ENCODE results near the gene PTRH1. TPM values are rescaled to one million over a fixed set of nuclear protein-coding genes. Genes with fewer than 3 reads are reported as not detected.
"Not testable (repeated sequence)": the region's sequence is repeated elsewhere in the genome, so short reads cannot be mapped to it uniquely, and the experiment has no call there.

Gene PTRH1, protein sequence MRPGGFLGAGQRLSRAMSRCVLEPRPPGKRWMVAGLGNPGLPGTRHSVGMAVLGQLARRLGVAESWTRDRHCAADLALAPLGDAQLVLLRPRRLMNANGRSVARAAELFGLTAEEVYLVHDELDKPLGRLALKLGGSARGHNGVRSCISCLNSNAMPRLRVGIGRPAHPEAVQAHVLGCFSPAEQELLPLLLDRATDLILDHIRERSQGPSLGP
- 1 to 10 TPM; 8.8 to 8.9 TPM for total RNA-seq
- polyA plus RNA-seq = 10 to 100 TPM; 26.2 to 37.7 (median 30.9) TPM
- total RNA-seq = 3.4 to 12.8 (median 5.6) reads per million in 6 experiments

DNA sequence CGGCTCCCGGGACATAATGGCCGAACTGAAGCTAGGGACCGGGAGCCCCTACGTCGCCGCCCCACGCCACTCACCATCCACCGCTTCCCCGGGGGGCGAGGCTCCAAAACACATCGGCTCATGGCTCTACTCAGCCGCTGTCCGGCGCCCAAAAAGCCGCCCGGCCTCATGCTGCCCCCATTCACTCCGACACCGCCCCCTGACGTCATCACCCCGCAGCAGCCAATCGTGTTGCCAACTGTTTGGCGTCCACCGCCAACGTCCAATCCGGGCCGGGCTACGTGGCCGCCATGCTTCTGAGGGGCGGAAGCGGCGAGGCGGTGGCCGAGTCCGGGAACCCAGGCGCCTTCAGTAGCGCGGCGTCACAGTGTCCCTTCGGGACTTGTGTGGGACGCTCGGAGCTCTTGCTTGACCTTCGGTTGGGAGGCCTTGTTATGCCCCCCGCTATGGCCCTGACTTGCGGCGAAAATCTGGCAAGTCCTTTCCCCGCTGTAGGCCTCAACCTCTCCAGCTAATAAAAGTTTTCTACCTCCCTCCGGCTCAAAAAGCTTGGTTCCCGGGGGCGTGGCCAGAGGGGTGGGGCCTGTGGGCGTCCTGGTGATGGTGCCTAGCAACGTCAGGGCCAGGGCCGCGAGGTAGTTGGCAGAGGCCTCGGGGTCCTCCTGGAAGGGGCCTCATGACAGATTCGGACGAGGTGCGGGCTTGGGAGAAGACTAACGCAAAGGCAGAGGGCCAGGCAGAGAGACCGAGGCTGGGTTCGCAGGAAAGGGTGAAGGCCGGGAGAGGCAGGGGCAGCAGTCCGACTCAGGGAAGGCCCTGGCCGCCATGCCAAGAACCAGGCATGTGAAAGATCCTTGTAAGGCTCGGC lies at the start of gene PTRH1, which contains the start of gene TTC16:
Gene PTRH1 (minus strand): TSS at position 194 of the 868 bp plus-strand sequence. CDS start 24 bp downstream, at position 170.
Gene TTC16 (plus strand): TSS at position 610 of the 868 bp plus-strand sequence. CDS start 67 bp downstream, at position 677.
- peak; percentile 93 to 98 (median 96) for DNase-seq
- H3K4me1 Mint-ChIP-seq = peaks cover 20 to 54% (median 41%) of the 10 kb centered on the region in 4 donors
- no peaks in the 10 kb centered on the region for H3K9me3 Mint-ChIP-seq
- peak within 1 kb of the TSS; percentile 90 to 100 (median 99) for H3K4me3 Mint-ChIP-seq
- no peaks in the 10 kb centered on the region for H3K27me3 Mint-ChIP-seq
- H3K27ac Mint-ChIP-seq = peak within 1 kb of the TSS; percentile 95 to 99 (median 98)
- POLR2A ChIA-PET = interaction anchor here (0.5 to 3.3 kb wide), 9 partner anchors 9 to 183 kb away, joined by 3 to 19 read pairs (median 4); partner anchors contain the start of genes CDK9, CFAP157 and TOR2A
- ATAC-seq = peak; percentile 94
- no peaks in the 10 kb centered on the region for H3K36me3 Mint-ChIP-seq

DNA sequence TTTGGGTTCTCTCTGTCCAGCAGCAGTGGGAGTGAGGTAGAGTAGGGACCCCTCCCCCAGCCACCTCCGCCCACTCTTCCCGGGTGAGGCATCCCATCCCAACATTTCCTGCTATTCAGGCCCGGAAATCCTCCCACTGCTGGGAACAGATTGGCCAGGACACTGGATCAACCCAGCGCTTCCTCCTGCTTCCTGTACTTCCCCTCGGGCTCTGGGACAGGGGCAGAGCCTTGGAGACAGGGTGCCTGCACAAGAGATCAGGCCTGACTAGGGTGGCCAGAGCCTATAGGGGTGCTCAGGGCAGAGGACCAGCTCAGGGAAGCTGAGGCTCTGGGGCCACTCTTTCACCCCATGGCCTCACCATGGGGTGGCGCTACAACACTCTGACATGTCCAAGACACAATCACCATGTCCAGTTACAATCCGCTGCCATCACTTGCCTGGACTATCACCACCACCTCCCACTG lies 48.5 kb upstream of the PTRH1 start:
- Mint-ChIP-seq H3K4me1 (peaks cover 38 to 73% (median 70%) of the 10 kb centered on the region in 4 donors), H3K36me3 (peaks cover 0 to 55% (median 11%) of the 10 kb centered on the region in 3 donors), H3K4me3 (peak overlapping the region in 1 of 10 donors; percentile 5), H3K9me3 (no peaks in the 10 kb centered on the region), H3K27ac (peak overlapping the region in 8 of 10 donors; percentile 41 to 85 (median 72)), H3K27me3 (no peaks in the 10 kb centered on the region)
- no peak for ATAC-seq
- POLR2A ChIA-PET = interaction anchor here (0.6 to 12.1 kb wide), 2 partner anchors 18 to 168 kb away, joined by 3 to 237 read pairs; partner anchors contain the start of genes CDK9 and SH2D3C
- DNase-seq = no peak

DNA sequence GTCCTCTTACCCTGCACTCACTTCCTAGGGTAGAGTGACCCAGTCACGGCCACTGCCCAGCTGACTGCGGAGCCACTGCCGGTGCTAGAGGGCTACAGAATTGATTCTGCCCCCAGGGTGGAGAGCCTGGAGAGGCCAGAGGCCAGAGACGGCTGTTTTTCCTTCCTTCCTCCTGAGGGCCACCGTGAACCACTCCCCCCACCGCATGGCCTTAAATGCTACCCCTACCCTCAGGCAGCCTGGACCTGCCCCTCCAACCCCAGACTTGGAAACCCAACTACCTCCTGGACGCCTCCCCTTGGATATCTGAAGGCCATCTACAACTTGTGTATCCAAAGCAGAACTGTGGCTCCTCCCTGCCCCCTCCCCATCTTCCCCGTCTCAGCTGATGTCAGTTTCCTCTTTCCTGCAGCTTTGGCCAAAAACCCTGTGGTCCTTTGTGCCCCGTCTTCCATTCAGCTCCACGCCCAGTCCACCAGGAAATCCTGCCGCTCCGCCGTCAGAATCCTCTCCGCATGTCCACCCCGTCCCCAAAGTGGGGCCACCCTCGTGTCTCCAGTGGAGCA lies 46.7 kb upstream of the PTRH1 start:
- H3K27ac Mint-ChIP-seq = peak overlapping the region in 9 of 10 donors; percentile 29 to 96 (median 76)

DNA sequence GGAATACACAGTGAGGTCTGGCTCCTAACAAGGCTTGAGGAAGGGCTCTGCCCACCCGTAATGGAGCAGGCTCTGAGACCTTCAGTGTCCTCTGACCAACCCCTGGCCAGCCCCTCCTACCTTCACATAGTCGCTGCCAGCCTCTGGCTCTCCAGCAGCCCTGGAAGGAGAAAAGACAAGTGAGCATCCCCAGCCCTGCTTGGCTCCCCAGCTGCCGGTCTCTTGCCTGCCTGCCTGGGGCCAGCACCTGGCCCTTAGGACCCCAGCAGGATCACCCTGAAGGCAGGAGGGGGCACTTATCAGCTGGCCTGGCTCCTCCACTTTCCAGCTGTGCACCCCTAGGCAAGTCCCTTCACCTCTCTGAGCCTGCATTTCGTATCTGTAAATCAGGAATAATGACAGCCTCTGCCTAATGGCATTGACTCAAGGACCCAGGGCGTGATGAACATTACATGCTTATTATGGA lies 46.1 kb upstream of the PTRH1 start:
- peak overlapping the region in 2 of 10 donors; percentile 36 to 57 for H3K27ac Mint-ChIP-seq
- ATAC-seq = no peak

More for the DNA sequence above, 46.7 kb upstream of the PTRH1 start:
- peaks cover 0 to 62% (median 11%) of the 10 kb centered on the region in 3 donors for H3K36me3 Mint-ChIP-seq
- ATAC-seq (no peak), DNase-seq (no peak)
- no peaks in the 10 kb centered on the region for H3K27me3 Mint-ChIP-seq
- peaks cover 31 to 62% (median 55%) of the 10 kb centered on the region in 4 donors for H3K4me1 Mint-ChIP-seq
- POLR2A ChIA-PET = interaction anchor here (12.1 kb wide), 1 partner anchor 20 kb away, joined by 237 read pairs; the partner anchor contains the start of genes CDK9 and SH2D3C
- no peak overlapping the region for H3K4me3 Mint-ChIP-seq
- H3K9me3 Mint-ChIP-seq = no peaks in the 10 kb centered on the region

DNA sequence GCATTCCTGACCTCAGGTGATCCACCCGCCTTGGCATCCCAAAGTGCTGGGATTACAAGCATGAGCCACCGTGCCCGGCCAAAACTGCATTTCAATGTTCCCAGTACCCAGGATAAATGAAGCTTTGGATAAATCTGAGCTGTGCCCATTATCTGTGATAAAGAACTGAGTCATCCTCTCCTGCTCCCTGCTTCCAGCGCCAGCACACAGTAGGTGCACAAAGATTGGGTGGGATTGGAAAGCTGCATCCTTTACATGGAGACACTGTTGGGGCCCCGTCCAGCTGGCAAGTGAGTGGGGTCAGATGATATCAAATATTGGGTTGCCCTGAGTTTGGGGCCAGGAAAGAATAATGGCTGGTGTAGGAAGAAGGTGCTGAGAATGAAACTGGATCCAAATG lies 45.6 kb upstream of the PTRH1 start:
- Mint-ChIP-seq H3K36me3 (peaks cover 0 to 54% (median 6%) of the 10 kb centered on the region in 3 donors), H3K9me3 (no peaks in the 10 kb centered on the region), H3K4me3 (no peak overlapping the region), H3K27ac (peak overlapping the region in 4 of 10 donors; percentile 29 to 69 (median 49)), H3K27me3 (no peaks in the 10 kb centered on the region), H3K4me1 (peaks cover 22 to 51% (median 44%) of the 10 kb centered on the region in 4 donors)
- ATAC-seq (no peak), DNase-seq (no peak)
- POLR2A ChIA-PET = interaction anchor here (1.0 to 12.1 kb wide), 2 partner anchors 13 to 21 kb away, joined by 3 to 237 read pairs; partner anchors contain the start of genes CDK9 and SH2D3C

More for the DNA sequence above, 46.1 kb upstream of the PTRH1 start:
- Mint-ChIP-seq H3K9me3 (no peaks in the 10 kb centered on the region), H3K4me1 (peaks cover 26 to 56% (median 49%) of the 10 kb centered on the region in 4 donors), H3K27me3 (no peaks in the 10 kb centered on the region), H3K36me3 (peaks cover 0 to 59% (median 11%) of the 10 kb centered on the region in 3 donors), H3K4me3 (no peak overlapping the region)
- DNase-seq = no peak
- POLR2A ChIA-PET = interaction anchor here (1.0 to 12.1 kb wide), 2 partner anchors 14 to 20 kb away, joined by 3 to 237 read pairs; partner anchors contain the start of genes CDK9 and SH2D3C

DNA sequence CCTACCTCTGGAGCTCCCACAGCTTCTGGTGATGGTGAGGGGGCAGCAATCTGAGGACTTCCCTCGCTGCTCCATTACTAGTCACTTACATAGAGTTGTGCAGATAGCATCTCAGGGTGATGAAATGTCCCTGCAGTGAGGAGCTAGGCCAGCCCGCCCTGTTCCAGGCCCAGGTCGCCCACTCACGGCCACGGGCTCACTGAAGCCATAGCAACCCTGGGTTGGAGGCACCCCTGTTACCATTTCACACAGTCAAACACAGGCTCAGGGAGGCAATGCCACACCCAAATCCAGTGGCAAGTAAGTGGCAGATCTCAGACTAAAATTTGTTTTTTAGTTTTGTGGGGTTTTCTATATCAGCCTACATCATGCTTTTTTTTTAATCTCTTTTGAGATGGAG lies 43.4 kb upstream of the PTRH1 start:
- Mint-ChIP-seq H3K9me3 (no peaks in the 10 kb centered on the region), H3K27ac (peak overlapping the region in 9 of 10 donors; percentile 27 to 74 (median 60)), H3K4me1 (peaks cover 14 to 32% (median 24%) of the 10 kb centered on the region in 4 donors), H3K36me3 (peaks cover 0 to 36% (median 3%) of the 10 kb centered on the region in 3 donors), H3K4me3 (no peak overlapping the region), H3K27me3 (no peaks in the 10 kb centered on the region)
- ATAC-seq (no peak), DNase-seq (no peak)
- POLR2A ChIA-PET = interaction anchor here (0.8 to 1.4 kb wide), 2 partner anchors 14 to 24 kb away, joined by 3 to 5 read pairs; no protein-coding TSS in a partner anchor

DNA sequence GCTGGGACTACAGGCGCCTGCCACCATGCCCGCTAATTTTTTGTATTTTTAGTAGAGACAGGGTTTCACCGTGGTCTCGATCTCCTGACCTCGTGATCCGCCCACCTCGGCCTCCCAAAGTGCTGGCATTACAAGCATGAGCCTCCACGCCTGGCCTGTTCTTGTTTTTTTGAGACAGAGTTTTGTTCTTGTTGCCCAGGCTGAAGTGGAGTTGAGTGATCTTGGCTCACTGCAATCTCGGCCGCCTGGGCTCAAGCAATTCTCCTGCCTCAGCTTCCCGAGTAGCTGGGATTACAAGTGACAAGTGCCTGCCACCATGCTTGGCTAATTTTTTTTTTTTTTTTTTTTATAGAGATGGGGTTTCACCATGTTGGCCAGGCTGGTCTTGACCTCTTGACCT lies 41.3 kb upstream of the PTRH1 start:
- ATAC-seq, H3K4me3 Mint-ChIP-seq, DNase-seq, H3K27me3 Mint-ChIP-seq, H3K9me3 Mint-ChIP-seq: not testable (repeated sequence)
- Mint-ChIP-seq H3K27ac (peak overlapping the region in 1 of 10 donors; percentile 51), H3K36me3 (peaks cover 0 to 29% (median 0%) of the 10 kb centered on the region in 3 donors), H3K4me1 (peaks cover 10 to 26% (median 13%) of the 10 kb centered on the region in 4 donors)
- POLR2A ChIA-PET = interaction anchor here (1.1 to 1.7 kb wide), 2 partner anchors 9 to 13 kb away, joined by 3 to 5 read pairs; no protein-coding TSS in a partner anchor

DNA sequence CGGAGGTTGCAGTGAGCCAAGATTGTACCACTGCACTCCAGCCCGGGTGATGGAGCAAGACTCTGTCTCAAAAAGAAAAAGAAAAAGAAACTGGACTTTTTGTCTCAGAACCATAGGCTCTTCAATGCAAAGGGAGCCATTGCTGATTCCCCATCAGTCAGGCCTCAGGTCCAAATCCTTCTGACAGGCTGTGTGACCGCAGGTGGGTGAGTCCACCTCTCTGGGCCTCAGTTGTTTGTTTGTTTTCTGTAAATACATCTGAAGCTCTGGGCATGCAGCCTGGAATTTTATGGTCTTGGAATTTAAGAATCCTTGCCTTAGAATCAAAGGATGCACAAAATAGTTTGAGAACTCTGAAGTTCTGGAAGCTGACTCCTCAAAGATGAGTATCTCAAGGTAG lies 40.8 kb upstream of the PTRH1 start:
- Mint-ChIP-seq H3K36me3 (peaks cover 0 to 31% (median 0%) of the 10 kb centered on the region in 3 donors), H3K9me3 (no peaks in the 10 kb centered on the region), H3K27me3 (no peaks in the 10 kb centered on the region), H3K4me3 (no peak overlapping the region), H3K27ac (no peak overlapping the region), H3K4me1 (peaks cover 15 to 30% (median 16%) of the 10 kb centered on the region in 4 donors)
- no peak for ATAC-seq
- no peak for DNase-seq
- POLR2A ChIA-PET = interaction anchor here (0.7 to 1.7 kb wide), 3 partner anchors 10 to 21 kb away, joined by 3 to 5 read pairs (median 4); no protein-coding TSS in a partner anchor

DNA sequence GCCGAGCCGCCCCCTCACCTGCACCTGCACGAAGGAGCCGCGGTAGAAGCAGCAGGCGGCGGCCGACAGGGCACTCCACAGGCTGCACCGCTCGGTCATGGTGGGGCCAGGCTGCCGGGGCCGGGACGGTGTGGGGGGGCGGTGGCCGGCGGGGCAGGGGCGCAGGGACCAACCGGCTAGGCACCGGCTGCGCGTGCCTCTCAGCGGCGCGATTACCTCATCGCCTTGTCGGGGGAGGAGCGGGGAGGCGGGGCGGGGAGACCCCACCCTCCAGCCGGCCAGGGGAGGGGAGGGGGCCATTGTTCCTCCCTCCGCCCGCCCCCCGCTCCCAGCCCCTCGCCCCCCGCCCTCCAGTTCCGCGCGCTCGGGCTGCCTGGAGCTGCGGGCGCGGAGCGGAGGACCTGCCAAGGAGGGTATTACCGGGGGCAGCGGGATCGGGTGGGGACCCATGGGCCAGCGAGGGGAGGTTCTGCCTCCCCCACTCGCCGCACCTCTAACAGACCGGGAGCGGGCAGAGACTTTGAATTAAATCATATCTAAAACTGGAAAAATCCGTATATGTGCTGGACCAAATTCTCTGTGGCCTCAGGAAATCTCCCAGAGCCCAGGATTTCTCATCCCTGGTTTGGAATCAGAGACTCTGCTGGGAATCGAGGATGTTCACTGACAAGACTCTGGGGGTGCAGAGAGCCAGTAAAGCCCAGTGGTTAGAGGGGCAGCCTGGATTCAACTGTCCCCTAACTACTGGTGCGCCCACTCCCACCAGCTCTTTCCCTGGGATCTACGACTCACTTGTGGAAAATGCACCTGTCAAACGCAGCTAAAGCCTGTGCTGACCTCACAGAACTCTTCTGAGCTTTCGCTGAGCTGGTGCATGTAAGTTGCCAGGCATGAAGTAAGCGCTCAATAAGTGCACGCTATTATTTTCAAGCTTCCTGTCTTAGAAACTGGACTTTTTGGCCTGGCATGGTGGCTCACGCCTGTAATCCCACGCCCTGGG lies 39.9 kb upstream of the PTRH1 start:
- peaks cover 0 to 34% (median 3%) of the 10 kb centered on the region in 3 donors for H3K36me3 Mint-ChIP-seq
- H3K4me1 Mint-ChIP-seq = peaks cover 15 to 31% (median 20%) of the 10 kb centered on the region in 4 donors
- ATAC-seq (no peak), DNase-seq (no peak)
- no peaks in the 10 kb centered on the region for H3K27me3 Mint-ChIP-seq
- no peak overlapping the region for H3K4me3 Mint-ChIP-seq
- no peaks in the 10 kb centered on the region for H3K9me3 Mint-ChIP-seq
- H3K27ac Mint-ChIP-seq = peak overlapping the region in 1 of 10 donors; percentile 43
- POLR2A ChIA-PET = interaction anchor here (0.6 to 0.8 kb wide), 2 partner anchors 15 to 16 kb away, joined by 3 read pairs; no protein-coding TSS in a partner anchor
